Heart left ventricle (tissue), 16 donors: Measurements from ENCODE around the gene TRIM44. TPM values are rescaled to one million over a fixed set of nuclear protein-coding genes. Genes with fewer than 3 reads are reported as not detected.

Source experiments
- ATAC-seq, 4 donors: fragments of 200-7000 bp; cut with Tn5 transposase; one replicate each; pipeline ENCODE4 v1.9.1; 2020 to 2022; ENCODE audit warnings: moderate library complexity in 4 of 4, mild to moderate bottlenecking in 3 of 4, moderate number of reproducible peaks in 1 of 4
- DNase-seq, 5 donors: peaks; one replicate each; pipeline ENCODE4 v3.0.0-alpha.2; 2020
- H3K27ac ChIP-seq, 12 donors: fragments of 200-600 bp; sonication (generic) in 4 of 12; one replicate each; pipeline versions ENCODE4 v1.5.0 to v1.8.0; 2016 to 2022; ENCODE audit warnings: mild to moderate bottlenecking in 2 of 12
- H3K27me3 ChIP-seq, 9 donors: fragments of 200-600 bp; sonication (generic) in 2 of 9; one replicate each; pipeline versions ENCODE4 v1.5.1 to v1.8.0; 2016 to 2022; ENCODE audit warnings: mild to moderate bottlenecking in 3 of 9
- H3K36me3 ChIP-seq, 9 donors: fragments of 200-600 bp; sonication (generic) in 2 of 9; one replicate each; pipeline versions ENCODE4 v1.5.0 to v1.8.0; 2018 to 2022; ENCODE audit warnings: mild to moderate bottlenecking in 2 of 9
- H3K4me1 ChIP-seq, 12 donors: fragments of 200-600 bp; sonication (generic) in 4 of 12; one replicate each; pipeline versions ENCODE4 v1.5.0 to v1.8.0; 2016 to 2022; ENCODE audit warnings: mild to moderate bottlenecking in 3 of 12
- H3K4me3 ChIP-seq, 12 donors: fragments of 200-600 bp; sonication (generic) in 4 of 12; one replicate each; pipeline versions ENCODE4 v1.5.0 to v1.8.0; 2017 to 2022; ENCODE audit warnings: mild to moderate bottlenecking in 9 of 12, moderate library complexity in 4 of 12
- H3K9me3 ChIP-seq, 12 donors: fragments of 200-600 bp; sonication (generic) in 4 of 12; one replicate each; pipeline versions ENCODE4 v1.5.0 to v1.8.0; 2016 to 2022; ENCODE audit warnings: mild to moderate bottlenecking in 1 of 12
- CTCF ChIP-seq, 12 donors: fragments of 200-600 bp; sonication (generic) in 4 of 12; IDR thresholded peaks; one replicate each; pipeline versions ENCODE4 v1.5.0 to v1.8.0; 2018 to 2022; ENCODE audit warnings: antibody characterized with exemption in 12 of 12, mild to moderate bottlenecking in 5 of 12
- POLR2A ChIP-seq, 2 donors: fragments of 450-650 bp; IDR thresholded peaks; one replicate each; pipeline ENCODE4 v1.6.1; 2017; ENCODE audit warnings: antibody characterized with exemption in 2 of 2, mild to moderate bottlenecking in 2 of 2, moderate library complexity in 2 of 2
- WGBS, 4 donors: extraction: QIAGEN DNeasy Blood & Tissue Kit in 2 of 4; methylation state at CpG; one replicate each; pipeline versions ENCODE4 v1.1.5 to v1.1.7; 2013 to 2018; 5-methylcytosine and 5-hydroxymethylcytosine counted together
- intact Hi-C, 10 donors: fragments of 100-400 bp; cut with DNase I; formaldehyde crosslinking; loops; one replicate each; pipeline versions ENCODE4 v1.11.1 to v1.14.2; 2022
- polyA plus RNA-seq, 2 donors: library from polyadenylated mRNA; stranded (reverse); fragments of 200-250 nt; gene quantifications; one replicate each; pipeline ENCODE4 v1.2.3, GENCODE V29; 2013
- total RNA-seq, 9 donors: library from RNA; depleted of rRNA in 2 of 9; stranded (reverse); fragments of >200 nt in 2 of 9; fragmentation: NEBNext Ultra II Directional in 3 of 9; extraction: Animal tissue kit (Norgen Biotek cat#: 25700) in 3 of 9; gene quantifications; one replicate each; pipeline versions ENCODE4 v1.1.0 to v1.2.4, GENCODE V29; 2016 to 2023
- donor health status: ischemic (EF 13 %, LVEDD 7.1; RV severe dilation, severe dysfunction).
- donor health status: healthy with polysubstance abuse.
- donor health status: DM: no; HTN: yes; CAD: no.
- donor health status: DM: no; HTN: no; CAD: no.
- donor health status: ischemic (EF 25% LVEDD 6.9; RV normal size, moderate dysfunction).
- donor health status: ischemic (EF 25% LVEDD 5.7; RV mildly dilated, moderate dysfunction).
- donor health status: healthy.
- donor health status: DM: yes; HTN: yes; CAD: no.
- donor health status: ischemic (EF 35%, LVEDD 5.7; RV mildly dilated, moderate dysfunction).
- donor health status: nonischemic (EF 11% LVEDD 7.7; RV severe dilation, severe dysfunction).
- donor health status: DM: yes; HTN: yes; CAD: no.
- donor health status: PGD.
- donor health status: ischemic (EF 29% LVEDD 5.4; RV normal size, mild dysfunction).
- donor health status: nonischemic (EF 23%, LVEDD 6.1; RV moderate dilation, normal function).

TRIM44 gene
- total and polyA plus RNA-seq, 11 donors, result 7.9 to 55.3 (median 44.1) TPM

- DNase-seq (no peak), ATAC-seq (no peak)
- TF ChIP-seq POLR2A (IDR thresholded peaks at IDR 0.05) (no peak), CTCF (IDR thresholded peaks at IDR 0.05) (no peak)
- 97 to 99% (median 97%) methylated on average over 2 of the region's 2 CpGs for WGBS, 4 donors
- Histone ChIP-seq H3K4me3 (no peak overlapping the region), H3K36me3 (no peaks in the 10 kb centered on the region), H3K4me1 (peaks cover 0 to 28% (median 10%) of the 10 kb centered on the region in 12 donors), H3K27ac (no peak overlapping the region), H3K9me3 (no peaks in the 10 kb centered on the region), H3K27me3 (no peaks in the 10 kb centered on the region)
- intact Hi-C loops, result no loop called here
These were observed 131.8 kb downstream of the TRIM44 start for GRCh38 chr11:35794333-35794732.

GRCh38 chr11:35794850-35795249 lies 132.3 kb downstream of the TRIM44 start:
- H3K4me3 ChIP-seq, result no peak overlapping the region
- no peak for TF ChIP-seq POLR2A (IDR thresholded peaks at IDR 0.05)
- TF ChIP-seq CTCF (IDR thresholded peaks at IDR 0.05), result no peak
- intact Hi-C loops, result no loop called here
- ATAC-seq (no peak), DNase-seq (no peak)
- H3K36me3 ChIP-seq, result no peaks in the 10 kb centered on the region
- H3K27ac ChIP-seq, result no peak overlapping the region
- WGBS, 4 donors, result 83 to 92% (median 92%) methylated on average over 3 of the region's 3 CpGs
- no peaks in the 10 kb centered on the region for H3K27me3 ChIP-seq
- no peaks in the 10 kb centered on the region for H3K9me3 ChIP-seq
- peaks cover 0 to 28% (median 10%) of the 10 kb centered on the region in 12 donors for H3K4me1 ChIP-seq

- no peak for ATAC-seq
- no peaks in the 10 kb centered on the region for H3K27me3 ChIP-seq
- no peaks in the 10 kb centered on the region for H3K36me3 ChIP-seq
- 57 to 72% (median 70%) methylated on average over 3 of the region's 3 CpGs for WGBS, 4 donors
- no peak for DNase-seq
- H3K27ac ChIP-seq, result no peak overlapping the region
- TF ChIP-seq CTCF (IDR thresholded peaks at IDR 0.05), result no peak
- TF ChIP-seq POLR2A (IDR thresholded peaks at IDR 0.05), result no peak
- H3K9me3 ChIP-seq, result no peaks in the 10 kb centered on the region
- intact Hi-C loops, result no loop called here
- H3K4me1 ChIP-seq, result peaks cover 0 to 32% (median 10%) of the 10 kb centered on the region in 12 donors
- no peak overlapping the region for H3K4me3 ChIP-seq
These were observed 134.0 kb downstream of the TRIM44 start for GRCh38 chr11:35796562-35796961.

GRCh38 chr11:35798423-35798822 lies 135.8 kb downstream of the TRIM44 start:
- Histone ChIP-seq H3K4me1 (peaks cover 0 to 32% (median 9%) of the 10 kb centered on the region in 12 donors), H3K27ac (no peak overlapping the region), H3K9me3 (no peaks in the 10 kb centered on the region), H3K36me3 (no peaks in the 10 kb centered on the region), H3K4me3 (no peak overlapping the region), H3K27me3 (no peaks in the 10 kb centered on the region)
- ATAC-seq (no peak), DNase-seq (no peak)
- no peak for TF ChIP-seq CTCF (IDR thresholded peaks at IDR 0.05)
- no peak for TF ChIP-seq POLR2A (IDR thresholded peaks at IDR 0.05)
- intact Hi-C loops, result no loop called here
